ENCODE results near the gene MINK1.

DNA sequence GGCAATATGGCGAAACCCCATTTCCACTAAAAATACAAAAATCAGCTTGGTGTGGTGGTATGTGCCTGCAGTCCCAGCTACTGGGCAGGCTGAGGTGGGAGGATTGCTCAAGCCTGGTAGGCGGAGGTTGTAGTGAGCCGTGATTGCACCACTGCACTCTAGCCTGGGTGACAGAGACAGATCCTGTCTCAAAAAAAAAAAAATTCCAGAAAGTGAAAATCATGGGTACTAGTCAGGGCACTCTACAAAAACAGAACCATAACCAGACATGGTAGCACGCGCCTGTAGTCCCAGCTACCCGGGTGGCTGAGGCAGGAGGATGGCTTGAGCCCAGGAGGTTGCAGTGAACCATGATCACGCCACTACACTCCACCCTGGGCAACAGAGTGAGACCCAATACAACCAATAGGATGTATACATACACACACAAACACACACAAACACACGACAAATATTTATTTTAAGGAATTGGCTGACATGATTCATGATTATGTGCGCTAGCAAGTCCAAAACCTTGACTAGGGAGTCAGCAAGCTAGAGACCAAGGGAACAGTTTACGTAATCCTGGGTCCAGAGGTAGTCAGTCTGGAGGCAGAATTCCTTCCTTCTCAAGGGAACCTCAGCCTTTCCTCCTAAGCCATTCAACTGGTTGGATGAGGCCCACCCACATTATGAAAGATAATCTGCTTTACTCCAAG is 87.4 kb downstream of the MINK1 start:
- TF ChIP-seq ZNF24 (IDR thresholded peaks at IDR 0.05) = no peak
- TF ChIP-seq CBFB (IDR thresholded peaks at IDR 0.05; ENCODE audit: low read depth) = no peak
- TF ChIP-seq, protein P1, sequence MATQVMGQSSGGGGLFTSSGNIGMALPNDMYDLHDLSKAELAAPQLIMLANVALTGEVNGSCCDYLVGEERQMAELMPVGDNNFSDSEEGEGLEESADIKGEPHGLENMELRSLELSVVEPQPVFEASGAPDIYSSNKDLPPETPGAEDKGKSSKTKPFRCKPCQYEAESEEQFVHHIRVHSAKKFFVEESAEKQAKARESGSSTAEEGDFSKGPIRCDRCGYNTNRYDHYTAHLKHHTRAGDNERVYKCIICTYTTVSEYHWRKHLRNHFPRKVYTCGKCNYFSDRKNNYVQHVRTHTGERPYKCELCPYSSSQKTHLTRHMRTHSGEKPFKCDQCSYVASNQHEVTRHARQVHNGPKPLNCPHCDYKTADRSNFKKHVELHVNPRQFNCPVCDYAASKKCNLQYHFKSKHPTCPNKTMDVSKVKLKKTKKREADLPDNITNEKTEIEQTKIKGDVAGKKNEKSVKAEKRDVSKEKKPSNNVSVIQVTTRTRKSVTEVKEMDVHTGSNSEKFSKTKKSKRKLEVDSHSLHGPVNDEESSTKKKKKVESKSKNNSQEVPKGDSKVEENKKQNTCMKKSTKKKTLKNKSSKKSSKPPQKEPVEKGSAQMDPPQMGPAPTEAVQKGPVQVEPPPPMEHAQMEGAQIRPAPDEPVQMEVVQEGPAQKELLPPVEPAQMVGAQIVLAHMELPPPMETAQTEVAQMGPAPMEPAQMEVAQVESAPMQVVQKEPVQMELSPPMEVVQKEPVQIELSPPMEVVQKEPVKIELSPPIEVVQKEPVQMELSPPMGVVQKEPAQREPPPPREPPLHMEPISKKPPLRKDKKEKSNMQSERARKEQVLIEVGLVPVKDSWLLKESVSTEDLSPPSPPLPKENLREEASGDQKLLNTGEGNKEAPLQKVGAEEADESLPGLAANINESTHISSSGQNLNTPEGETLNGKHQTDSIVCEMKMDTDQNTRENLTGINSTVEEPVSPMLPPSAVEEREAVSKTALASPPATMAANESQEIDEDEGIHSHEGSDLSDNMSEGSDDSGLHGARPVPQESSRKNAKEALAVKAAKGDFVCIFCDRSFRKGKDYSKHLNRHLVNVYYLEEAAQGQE (IDR thresholded peaks at IDR 0.05; ENCODE audit: low read depth, low read length) = no peak
- no peak for TF ChIP-seq EZH2 (IDR thresholded peaks at IDR 0.05; ENCODE audit: borderline replicate concordance, control insufficient read depth, low read depth, low read length)
- no peak for TF ChIP-seq GABPA (IDR thresholded peaks at IDR 0.05; ENCODE audit: low read depth)
- no peak for TF ChIP-seq TAF1 (IDR thresholded peaks at IDR 0.05; ENCODE audit: borderline replicate concordance, low read depth, low read length)
- TF ChIP-seq, protein P2, sequence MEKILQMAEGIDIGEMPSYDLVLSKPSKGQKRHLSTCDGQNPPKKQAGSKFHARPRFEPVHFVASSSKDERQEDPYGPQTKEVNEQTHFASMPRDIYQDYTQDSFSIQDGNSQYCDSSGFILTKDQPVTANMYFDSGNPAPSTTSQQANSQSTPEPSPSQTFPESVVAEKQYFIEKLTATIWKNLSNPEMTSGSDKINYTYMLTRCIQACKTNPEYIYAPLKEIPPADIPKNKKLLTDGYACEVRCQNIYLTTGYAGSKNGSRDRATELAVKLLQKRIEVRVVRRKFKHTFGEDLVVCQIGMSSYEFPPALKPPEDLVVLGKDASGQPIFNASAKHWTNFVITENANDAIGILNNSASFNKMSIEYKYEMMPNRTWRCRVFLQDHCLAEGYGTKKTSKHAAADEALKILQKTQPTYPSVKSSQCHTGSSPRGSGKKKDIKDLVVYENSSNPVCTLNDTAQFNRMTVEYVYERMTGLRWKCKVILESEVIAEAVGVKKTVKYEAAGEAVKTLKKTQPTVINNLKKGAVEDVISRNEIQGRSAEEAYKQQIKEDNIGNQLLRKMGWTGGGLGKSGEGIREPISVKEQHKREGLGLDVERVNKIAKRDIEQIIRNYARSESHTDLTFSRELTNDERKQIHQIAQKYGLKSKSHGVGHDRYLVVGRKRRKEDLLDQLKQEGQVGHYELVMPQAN (conservative IDR thresholded peaks at IDR 0.05) = no peak
- TF ChIP-seq, protein P3, sequence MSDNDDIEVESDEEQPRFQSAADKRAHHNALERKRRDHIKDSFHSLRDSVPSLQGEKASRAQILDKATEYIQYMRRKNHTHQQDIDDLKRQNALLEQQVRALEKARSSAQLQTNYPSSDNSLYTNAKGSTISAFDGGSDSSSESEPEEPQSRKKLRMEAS (IDR thresholded peaks at IDR 0.05; ENCODE audit: low read depth, low read length) = no peak
